ENCODE results near the gene XAB2. TPM values are rescaled to one million over a fixed set of nuclear protein-coding genes. Genes with fewer than 3 reads are reported as not detected.

XAB2 gene
- total RNA-seq, 4 donors from 2014 or later, result 29.6 to 51.2 (median 31.1) TPM

DNA sequence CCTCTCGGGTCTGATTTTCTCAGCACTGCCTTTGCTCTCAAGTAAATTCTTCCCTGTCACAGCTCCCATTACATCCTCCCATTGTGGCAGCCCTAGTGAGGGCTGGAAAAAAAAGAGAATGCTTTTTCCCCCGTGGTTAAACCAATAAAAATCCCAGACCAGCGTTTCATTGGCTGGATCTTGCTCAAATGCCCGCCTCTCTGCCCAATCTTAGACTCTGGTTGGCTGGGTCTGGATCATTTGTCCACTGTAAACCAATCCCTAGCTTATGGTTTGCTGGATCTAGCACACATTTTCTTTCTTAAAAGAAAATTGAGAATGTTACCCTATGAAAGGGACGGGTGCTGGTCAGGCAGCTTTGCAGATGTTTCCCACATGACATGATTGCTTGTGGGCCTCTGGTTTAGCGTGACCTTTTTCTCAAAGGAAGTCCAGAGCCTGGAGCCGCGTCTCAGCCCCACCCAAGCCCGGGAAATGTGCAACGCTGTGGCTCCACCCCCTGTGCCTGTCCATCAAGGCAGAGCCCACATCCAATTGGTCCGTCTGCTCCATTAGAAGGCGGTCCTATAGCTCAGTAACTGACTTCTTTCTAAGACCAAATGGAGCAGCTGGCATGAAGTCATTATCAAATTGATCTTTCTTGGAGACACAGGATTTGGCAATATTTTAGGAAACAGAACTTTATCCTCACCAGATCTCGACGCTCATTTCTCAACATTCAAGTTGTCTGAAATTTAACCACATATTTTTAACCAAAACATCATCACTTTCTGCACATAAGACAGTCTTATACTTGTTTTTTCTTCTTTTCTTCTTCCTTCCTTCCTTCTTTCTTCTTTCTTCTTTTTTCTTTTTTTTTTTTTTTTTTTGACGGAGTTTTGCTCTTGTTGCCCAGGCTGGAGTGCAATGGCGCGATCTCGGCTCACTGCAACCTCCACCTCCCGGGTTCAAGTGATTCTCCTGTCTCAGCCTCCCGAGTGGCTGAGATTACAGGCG lies 45.0 kb upstream of the XAB2 start:
- Histone ChIP-seq H3K27ac (no peak overlapping the region), H3K36me3 (no peaks in the 10 kb centered on the region), H3K27me3 (peaks cover 13 to 27% (median 18%) of the 10 kb centered on the region in 3 donors), H3K4me1 (no peaks in the 10 kb centered on the region), H3K4me3 (no peak overlapping the region), H3K9me3 (no peaks in the 10 kb centered on the region)
- in situ Hi-C loops (cut with MboI; ENCODE audit: low sequenced_read_pairs in 4 of 4) (loop anchor here in 1 of 4 donors (10.0 kb wide), 1 partner anchor 110 kb away; no protein-coding TSS in a partner anchor), intact Hi-C loops (cut with DNase I; ENCODE audit: low total_unique reads) (no loop called here)
- ATAC-seq, result no peak
- DNase-seq, result peak; percentile 30 to 42
- no peak for TF ChIP-seq POLR2A (IDR thresholded peaks at IDR 0.05)
- TF ChIP-seq, protein P1, sequence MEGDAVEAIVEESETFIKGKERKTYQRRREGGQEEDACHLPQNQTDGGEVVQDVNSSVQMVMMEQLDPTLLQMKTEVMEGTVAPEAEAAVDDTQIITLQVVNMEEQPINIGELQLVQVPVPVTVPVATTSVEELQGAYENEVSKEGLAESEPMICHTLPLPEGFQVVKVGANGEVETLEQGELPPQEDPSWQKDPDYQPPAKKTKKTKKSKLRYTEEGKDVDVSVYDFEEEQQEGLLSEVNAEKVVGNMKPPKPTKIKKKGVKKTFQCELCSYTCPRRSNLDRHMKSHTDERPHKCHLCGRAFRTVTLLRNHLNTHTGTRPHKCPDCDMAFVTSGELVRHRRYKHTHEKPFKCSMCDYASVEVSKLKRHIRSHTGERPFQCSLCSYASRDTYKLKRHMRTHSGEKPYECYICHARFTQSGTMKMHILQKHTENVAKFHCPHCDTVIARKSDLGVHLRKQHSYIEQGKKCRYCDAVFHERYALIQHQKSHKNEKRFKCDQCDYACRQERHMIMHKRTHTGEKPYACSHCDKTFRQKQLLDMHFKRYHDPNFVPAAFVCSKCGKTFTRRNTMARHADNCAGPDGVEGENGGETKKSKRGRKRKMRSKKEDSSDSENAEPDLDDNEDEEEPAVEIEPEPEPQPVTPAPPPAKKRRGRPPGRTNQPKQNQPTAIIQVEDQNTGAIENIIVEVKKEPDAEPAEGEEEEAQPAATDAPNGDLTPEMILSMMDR (IDR thresholded peaks at IDR 0.05 in 4 of 5, conservative IDR thresholded peaks at IDR 0.05 in 1 of 5), result no peak

DNA sequence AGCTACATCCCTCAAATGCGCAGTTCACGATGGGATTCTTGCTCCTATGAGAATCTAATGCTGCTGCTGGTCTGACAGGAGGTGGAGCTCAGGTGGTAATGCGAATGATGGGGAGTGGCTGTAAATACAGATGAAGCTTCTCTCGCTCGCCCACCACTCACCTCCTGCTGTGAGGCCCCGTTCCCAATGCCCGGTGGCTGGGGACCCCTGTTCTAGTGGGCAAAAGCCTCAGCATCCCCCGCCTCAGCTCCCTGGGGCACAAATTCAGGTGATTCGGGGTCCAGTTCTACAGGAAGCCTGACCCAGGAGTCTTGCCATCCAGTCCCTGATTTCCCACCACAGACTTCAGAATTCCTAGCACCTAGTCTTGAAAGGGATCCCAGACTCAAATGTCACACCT lies 43.2 kb upstream of the XAB2 start:
- ATAC-seq (no peak), DNase-seq (no peak)
- Histone ChIP-seq H3K4me1 (no peaks in the 10 kb centered on the region), H3K36me3 (no peaks in the 10 kb centered on the region), H3K9me3 (no peaks in the 10 kb centered on the region), H3K27me3 (peaks cover 13 to 27% (median 18%) of the 10 kb centered on the region in 3 donors), H3K4me3 (no peak overlapping the region), H3K27ac (no peak overlapping the region)
- TF ChIP-seq, protein P1 (IDR thresholded peaks at IDR 0.05 in 4 of 5, conservative IDR thresholded peaks at IDR 0.05 in 1 of 5), result no peak
- no peak for TF ChIP-seq POLR2A (IDR thresholded peaks at IDR 0.05)
- in situ Hi-C loops (cut with MboI; ENCODE audit: low sequenced_read_pairs in 4 of 4) (loop anchor here in 1 of 4 donors (10.0 kb wide), 1 partner anchor 108 kb away; no protein-coding TSS in a partner anchor), intact Hi-C loops (cut with DNase I; ENCODE audit: low total_unique reads) (no loop called here)

DNA sequence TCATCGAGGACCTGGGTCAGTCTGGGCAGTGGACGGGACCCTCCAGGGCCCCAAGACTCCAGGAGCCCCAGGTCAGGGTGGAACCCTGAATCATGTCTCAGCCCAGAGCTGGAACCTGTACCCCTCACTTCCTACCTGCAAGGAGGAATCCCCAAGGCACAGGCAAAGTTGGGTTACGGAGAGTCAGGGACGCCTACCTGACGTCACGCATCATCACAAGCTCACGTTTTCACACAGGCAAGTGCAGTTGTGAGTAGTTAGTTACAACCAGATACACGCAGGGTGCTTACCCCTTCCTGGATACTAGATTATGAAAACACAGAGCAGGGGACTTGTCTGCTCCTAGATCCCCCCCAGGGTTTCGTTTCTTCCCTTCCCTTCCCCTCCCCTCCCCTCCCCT lies 41.4 kb upstream of the XAB2 start:
- Histone ChIP-seq H3K27ac (no peak overlapping the region), H3K4me3 (no peak overlapping the region), H3K4me1 (no peaks in the 10 kb centered on the region), H3K36me3 (no peaks in the 10 kb centered on the region), H3K9me3 (no peaks in the 10 kb centered on the region), H3K27me3 (peaks cover 8 to 27% (median 13%) of the 10 kb centered on the region in 3 donors)
- ATAC-seq (no peak), DNase-seq (no peak)
- intact Hi-C loops (cut with DNase I; ENCODE audit: low total_unique reads) (no loop called here), in situ Hi-C loops (cut with MboI; ENCODE audit: low sequenced_read_pairs in 4 of 4) (loop anchor here in 1 of 4 donors (10.0 kb wide), 1 partner anchor 106 kb away; no protein-coding TSS in a partner anchor)
- TF ChIP-seq POLR2A (IDR thresholded peaks at IDR 0.05), result no peak
- TF ChIP-seq, protein P1 (IDR thresholded peaks at IDR 0.05 in 4 of 5, conservative IDR thresholded peaks at IDR 0.05 in 1 of 5), result no peak

DNA sequence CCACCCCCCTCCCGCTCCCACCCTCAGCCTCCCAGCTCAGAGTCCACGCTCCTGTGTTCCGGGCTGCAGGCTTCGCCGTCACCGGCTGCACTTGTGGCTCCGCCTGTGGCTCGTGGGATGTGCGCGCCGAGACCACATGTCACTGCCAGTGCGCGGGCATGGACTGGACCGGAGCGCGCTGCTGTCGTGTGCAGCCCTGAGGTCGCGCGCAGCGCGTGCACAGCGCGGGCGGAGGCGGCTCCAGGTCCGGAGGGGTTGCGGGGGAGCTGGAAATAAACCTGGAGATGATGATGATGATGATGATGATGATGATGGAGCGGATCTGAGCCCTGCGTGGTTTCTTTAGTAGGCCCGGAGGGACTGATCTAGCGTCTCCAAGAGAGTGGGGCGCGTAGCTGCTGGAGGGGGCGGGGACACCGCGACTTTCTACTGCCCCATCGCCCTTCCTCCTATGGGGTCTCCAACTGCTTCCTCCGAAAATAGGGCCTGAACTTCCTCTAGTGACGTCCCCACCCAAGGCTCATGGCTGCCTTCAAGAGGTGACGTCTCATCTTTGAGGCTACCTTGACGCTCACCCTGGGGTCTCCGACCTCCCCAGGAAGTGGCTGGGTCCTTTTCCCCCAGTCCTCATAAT lies 40.9 kb upstream of the XAB2 start:
- Histone ChIP-seq H3K4me1 (no peaks in the 10 kb centered on the region), H3K36me3 (no peaks in the 10 kb centered on the region), H3K4me3 (no peak overlapping the region), H3K27me3 (peaks cover 7 to 27% (median 13%) of the 10 kb centered on the region in 3 donors), H3K27ac (no peak overlapping the region), H3K9me3 (no peaks in the 10 kb centered on the region)
- no peak for DNase-seq
- in situ Hi-C loops (cut with MboI; ENCODE audit: low sequenced_read_pairs in 4 of 4), result loop anchor here in 1 of 4 donors (10.0 kb wide), 1 partner anchor 105 kb away; no protein-coding TSS in a partner anchor
- intact Hi-C loops (cut with DNase I; ENCODE audit: low total_unique reads), result no loop called here
- no peak for TF ChIP-seq POLR2A (IDR thresholded peaks at IDR 0.05)
- TF ChIP-seq, protein P1 (IDR thresholded peaks at IDR 0.05 in 4 of 5, conservative IDR thresholded peaks at IDR 0.05 in 1 of 5), result no peak
- ATAC-seq, result no peak
